ENCODE results near the gene ARHGAP44.

ARHGAP44 gene

GRCh38 chr17:12789481-12790248 is at the start of gene ARHGAP44:
Gene ARHGAP44, plus strand, starts transcription at chr17:12789498. Its CDS starts 341 bp downstream, at chr17:12789839.
- DNase-seq (ENCODE audit: low read depth in 2 of 2): no peak

GRCh38 chr17:12739500-12739899 is 49.8 kb upstream of the ARHGAP44 start:
- no peak for DNase-seq (ENCODE audit: low read depth in 2 of 2)

- DNase-seq (ENCODE audit: low read depth in 2 of 2): no peak
Measured at GRCh38 chr17:12743046-12743445, 46.3 kb upstream of the ARHGAP44 start.

- no peak for DNase-seq (ENCODE audit: low read depth in 2 of 2)
Measured at GRCh38 chr17:12744298-12744697, 45.0 kb upstream of the ARHGAP44 start.

- DNase-seq (ENCODE audit: low read depth in 2 of 2): no peak
Measured at GRCh38 chr17:12744786-12745185, 44.5 kb upstream of the ARHGAP44 start.

GRCh38 chr17:12745486-12745885 is 43.8 kb upstream of the ARHGAP44 start:
- no peak for DNase-seq (ENCODE audit: low read depth in 2 of 2)

GRCh38 chr17:12756786-12757185 is 32.5 kb upstream of the ARHGAP44 start:
- DNase-seq (ENCODE audit: low read depth in 2 of 2): no peak

GRCh38 chr17:12759090-12759489 is 30.2 kb upstream of the ARHGAP44 start:
- DNase-seq (ENCODE audit: low read depth in 2 of 2): no peak

- DNase-seq (ENCODE audit: low read depth in 2 of 2): no peak
Measured at GRCh38 chr17:12765548-12765947, 23.8 kb upstream of the ARHGAP44 start.

GRCh38 chr17:12768255-12768654 is 21.0 kb upstream of the ARHGAP44 start:
- DNase-seq (ENCODE audit: low read depth in 2 of 2): no peak

GRCh38 chr17:12769981-12770380 is 19.3 kb upstream of the ARHGAP44 start:
- DNase-seq (ENCODE audit: low read depth in 2 of 2): no peak

- DNase-seq (ENCODE audit: low read depth in 2 of 2): no peak
Measured at GRCh38 chr17:12773153-12773552, 16.1 kb upstream of the ARHGAP44 start.

GRCh38 chr17:12789075-12789480 is 220 bp upstream of the ARHGAP44 start:
- no peak for DNase-seq (ENCODE audit: low read depth in 2 of 2)

GRCh38 chr17:12790249-12791106 is 1.2 kb downstream of the ARHGAP44 start:
- DNase-seq (ENCODE audit: low read depth in 2 of 2): no peak

GRCh38 chr17:12794919-12795532 is 5.7 kb downstream of the ARHGAP44 start:
- DNase-seq (ENCODE audit: low read depth in 2 of 2): no peak

- no peak for DNase-seq (ENCODE audit: low read depth in 2 of 2)
Measured at GRCh38 chr17:12800855-12801365, 11.6 kb downstream of the ARHGAP44 start.

GRCh38 chr17:12806630-12807029 is 17.3 kb downstream of the ARHGAP44 start:
- DNase-seq (ENCODE audit: low read depth in 2 of 2): no peak

- DNase-seq (ENCODE audit: low read depth in 2 of 2): no peak
Measured at GRCh38 chr17:12808723-12809122, 19.4 kb downstream of the ARHGAP44 start.

GRCh38 chr17:12812877-12813276 is 23.6 kb downstream of the ARHGAP44 start:
- no peak for DNase-seq (ENCODE audit: low read depth in 2 of 2)

GRCh38 chr17:12813664-12814063 is 24.4 kb downstream of the ARHGAP44 start:
- no peak for DNase-seq (ENCODE audit: low read depth in 2 of 2)

- DNase-seq (ENCODE audit: low read depth in 2 of 2): no peak
Measured at GRCh38 chr17:12814718-12815117, 25.4 kb downstream of the ARHGAP44 start.

GRCh38 chr17:12815642-12816141 is 26.4 kb downstream of the ARHGAP44 start:
- no peak for DNase-seq (ENCODE audit: low read depth in 2 of 2)
